Ureter (tissue), 1 donor: ENCODE data around the gene STX12. TPM values are rescaled to one million over a fixed set of nuclear protein-coding genes. Genes with fewer than 3 reads are reported as not detected.
"Not testable (repeated sequence)": the region's sequence is repeated elsewhere in the genome, so short reads cannot be mapped to it uniquely, and the experiment has no call there.

Experiments
- DNase-seq: peaks from one replicate; pipeline ENCODE4 v3.0.0-alpha.2; 2020; ENCODE audit warnings: low spot score
- total RNA-seq: library from RNA; stranded (reverse); gene quantifications from one replicate; pipeline ENCODE4 v1.2.4, GENCODE V29; 2023
- donor health status: DM: yes; HTN: yes; CAD: no.

The STX12 gene
- total RNA-seq, 1 donor from 2014 or later, result 64.6 TPM

- DNase-seq, result not testable (repeated sequence)
These were observed 2.3 kb downstream of the STX12 start for GRCh38 chr1:27775336-27775735.

GRCh38 chr1:27776276-27776675 is 3.3 kb downstream of the STX12 start:
- not testable (repeated sequence) for DNase-seq

- DNase-seq, result no peak
These were observed 5.0 kb downstream of the STX12 start for GRCh38 chr1:27778056-27778455.

GRCh38 chr1:27779122-27779521 is 6.1 kb downstream of the STX12 start:
- DNase-seq, result no peak

DNA sequence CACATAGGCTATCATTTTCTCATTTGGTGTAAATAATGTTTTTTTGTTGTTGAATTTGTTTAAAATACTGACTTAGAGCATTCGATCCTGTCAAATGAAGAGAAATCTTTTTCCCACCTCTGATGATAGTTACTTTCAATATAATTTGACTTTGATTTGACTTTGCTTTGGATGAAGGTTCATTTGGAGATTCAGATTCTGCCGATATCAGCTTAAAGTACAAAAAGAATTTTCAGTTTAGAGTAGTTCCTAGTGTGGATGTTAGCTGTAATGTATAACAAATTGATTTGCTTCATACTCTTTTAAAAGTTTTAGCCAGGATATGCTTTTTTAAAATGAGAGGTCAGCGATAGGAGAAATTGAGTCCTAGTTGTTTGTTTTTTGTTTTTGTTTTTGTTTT is 9.9 kb downstream of the STX12 start:
- no peak for DNase-seq

DNA sequence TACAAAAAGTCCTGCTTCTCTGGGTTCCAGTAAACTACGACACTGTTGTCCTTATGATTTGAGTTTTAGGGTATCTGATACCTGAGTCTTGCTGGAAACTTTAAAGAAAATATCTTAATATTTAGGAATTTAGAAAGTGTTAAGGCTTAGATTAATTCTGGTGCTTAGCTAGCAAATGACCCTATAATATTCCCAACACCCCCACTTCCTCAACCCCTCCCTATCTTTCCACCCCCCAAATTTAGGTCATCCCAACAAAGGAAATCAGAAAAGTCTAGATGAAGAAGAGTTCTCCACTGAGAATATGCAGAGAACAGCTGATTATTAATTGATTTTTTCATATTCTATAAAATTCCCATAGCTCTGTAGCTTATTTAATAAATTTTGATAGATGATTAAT is 11.7 kb downstream of the STX12 start:
- DNase-seq, result no peak

- DNase-seq, result no peak
These were observed 12.9 kb downstream of the STX12 start for GRCh38 chr1:27785781-27786455.

DNA sequence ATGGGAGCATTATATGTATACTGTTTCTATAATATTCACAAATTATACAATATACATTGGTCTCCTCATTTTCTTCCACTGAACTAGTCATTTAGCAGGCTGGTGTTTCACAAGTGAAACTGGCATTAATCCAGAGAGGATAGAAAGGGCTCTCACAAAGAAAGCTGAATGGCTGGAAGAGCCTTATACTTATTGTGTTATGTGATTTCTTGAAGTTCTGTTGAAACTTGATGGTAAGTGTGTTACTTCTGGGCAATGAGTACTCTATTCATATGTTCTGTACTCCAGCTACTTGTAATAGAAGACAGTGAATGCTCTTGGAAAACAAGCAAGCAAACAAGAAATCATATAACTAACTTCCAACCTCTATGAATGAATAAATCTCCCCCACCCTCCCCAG is 14.9 kb downstream of the STX12 start:
- DNase-seq, result no peak

DNA sequence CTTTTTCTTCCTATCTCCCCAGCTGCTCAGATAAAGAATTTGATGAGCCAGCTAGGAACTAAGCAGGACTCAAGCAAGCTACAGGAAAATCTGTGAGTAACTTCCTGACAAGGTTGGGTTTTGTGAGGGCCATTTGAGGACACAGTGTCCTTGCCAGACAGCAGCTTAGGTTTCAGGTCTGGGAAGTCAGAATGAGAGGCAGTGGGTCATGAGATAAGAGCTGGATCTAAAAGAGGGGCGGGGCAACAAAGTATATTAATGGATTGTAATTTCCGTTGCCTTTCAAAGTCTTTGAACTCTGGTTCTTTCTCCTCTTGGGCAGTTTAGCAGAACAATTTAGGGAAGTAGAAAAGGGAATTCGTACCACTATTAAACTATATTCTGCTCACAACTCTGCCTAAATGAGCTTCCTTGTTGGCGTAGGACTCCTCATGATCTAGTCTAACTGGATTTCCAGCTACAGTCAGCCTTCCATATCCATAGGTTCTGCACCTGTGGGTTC is 16.6 kb downstream of the STX12 start:
- no peak for DNase-seq

DNA sequence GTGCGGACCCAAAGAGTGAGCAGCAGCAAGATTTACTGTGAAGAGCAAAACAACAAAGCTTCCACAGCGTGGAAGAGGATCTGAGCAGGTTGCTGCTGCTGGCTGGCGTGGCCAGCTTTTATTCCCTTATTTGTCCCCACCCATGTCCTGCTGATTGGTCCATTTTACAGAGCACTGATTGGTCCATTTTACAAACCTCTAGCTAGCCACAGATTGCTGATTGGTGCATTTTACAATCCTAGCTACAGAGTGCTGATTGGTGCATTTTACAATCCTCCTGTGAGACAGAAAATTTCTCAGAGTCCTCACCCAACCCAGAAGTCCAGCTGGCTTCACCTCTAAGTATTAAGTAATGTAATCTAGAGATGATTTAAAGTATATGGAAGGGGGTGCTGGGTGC is 17.3 kb downstream of the STX12 start:
- not testable (repeated sequence) for DNase-seq

DNA sequence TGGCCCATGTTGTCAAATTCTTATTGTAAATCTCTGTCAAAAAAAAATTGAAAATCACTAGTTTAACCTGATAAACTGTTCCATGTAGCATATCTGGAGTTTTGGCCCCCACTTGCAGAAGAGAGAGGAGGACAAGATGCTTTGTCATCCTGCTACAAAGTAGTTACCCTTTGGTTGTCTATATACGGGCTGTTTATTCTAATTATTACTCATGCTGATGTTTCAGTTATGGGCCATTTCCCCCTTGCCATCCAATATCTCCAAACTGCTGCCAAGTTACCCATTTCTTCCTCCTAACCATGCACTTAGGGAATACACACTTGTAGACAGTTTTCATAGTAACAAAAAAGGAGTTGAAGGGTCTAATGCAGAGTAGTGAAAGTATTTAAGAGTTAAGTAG is 22.6 kb downstream of the STX12 start:
- no peak for DNase-seq

DNA sequence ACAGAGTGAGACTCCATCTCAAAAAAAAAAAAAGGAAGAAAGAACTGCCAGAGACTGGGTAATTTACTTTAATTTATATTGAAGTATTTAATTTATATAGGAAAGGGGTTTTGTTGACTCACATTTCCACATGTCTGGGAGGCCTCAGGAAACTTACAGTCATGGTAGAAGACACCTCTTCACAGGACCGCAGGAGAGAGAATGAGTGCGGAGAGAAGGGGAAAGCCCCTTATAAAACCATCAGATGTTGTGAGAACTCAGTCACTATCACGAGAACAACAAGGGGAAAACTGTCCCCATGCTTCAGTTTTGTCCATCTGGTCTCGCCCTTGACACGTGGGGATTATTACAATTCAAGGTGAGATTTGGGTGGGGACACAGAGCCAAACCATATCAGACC is 31.8 kb downstream of the STX12 start:
- no peak for DNase-seq

- DNase-seq, result no peak
These were observed 33.7 kb downstream of the STX12 start for GRCh38 chr1:27806758-27807157.

DNA sequence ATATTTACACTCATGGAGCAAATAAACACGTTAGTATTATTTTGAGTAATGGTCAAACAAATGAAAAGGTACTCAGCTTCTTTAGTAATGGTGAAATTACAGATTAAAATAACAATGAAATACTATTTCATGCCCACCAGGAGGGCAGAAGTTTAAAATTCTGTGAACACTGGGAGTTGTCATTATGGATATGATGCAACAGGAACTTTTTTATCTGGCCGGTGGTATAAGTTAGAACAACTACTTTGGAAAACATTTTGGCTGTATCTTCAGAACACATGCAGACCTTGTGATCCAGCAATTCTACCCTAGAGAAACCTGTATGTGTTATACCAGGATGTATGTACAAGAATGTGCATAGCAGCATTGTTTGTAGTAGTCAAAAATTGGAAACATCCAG is 34.4 kb downstream of the STX12 start:
- DNase-seq, result no peak

- DNase-seq, result not testable (repeated sequence)
These were observed 35.1 kb downstream of the STX12 start for GRCh38 chr1:27808131-27808530.

GRCh38 chr1:27809883-27810282 is 36.9 kb downstream of the STX12 start:
- no peak for DNase-seq

DNA sequence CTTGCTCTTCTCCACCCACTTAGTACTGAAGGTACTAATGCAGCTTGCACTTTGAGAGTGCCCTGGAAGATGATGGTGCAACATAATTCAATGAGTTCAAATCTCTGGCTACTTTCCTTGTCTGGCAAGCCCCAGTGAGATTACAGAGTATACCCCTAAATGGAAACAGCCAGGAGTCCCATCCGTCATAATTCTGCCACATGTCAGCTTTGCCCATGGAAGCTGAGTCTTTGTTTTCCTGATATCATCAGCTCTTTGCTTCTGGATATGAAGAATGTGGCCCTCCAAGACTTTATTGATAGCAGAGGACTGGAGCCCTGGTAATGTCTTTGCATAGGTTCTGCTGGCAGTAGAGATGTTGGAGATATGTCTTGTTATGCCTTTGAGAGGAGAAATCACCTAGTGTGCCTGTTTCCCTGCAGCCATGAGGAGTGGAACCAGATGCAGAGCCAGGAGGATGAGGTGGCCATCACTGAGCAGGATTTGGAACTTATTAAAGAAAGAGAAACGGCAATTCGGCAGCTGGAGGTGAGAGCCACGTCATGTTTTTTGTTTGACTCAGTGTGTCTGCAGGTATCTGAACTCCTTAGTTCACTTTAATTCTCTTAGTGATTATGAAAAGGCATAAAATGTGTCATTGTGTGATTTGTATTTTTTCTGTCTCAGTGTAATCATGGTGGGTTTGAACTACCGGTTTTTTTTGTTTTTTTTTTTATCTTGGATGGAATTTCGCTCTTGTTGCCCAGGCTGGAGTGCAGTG is 38.9 kb downstream of the STX12 start:
- no peak for DNase-seq

DNA sequence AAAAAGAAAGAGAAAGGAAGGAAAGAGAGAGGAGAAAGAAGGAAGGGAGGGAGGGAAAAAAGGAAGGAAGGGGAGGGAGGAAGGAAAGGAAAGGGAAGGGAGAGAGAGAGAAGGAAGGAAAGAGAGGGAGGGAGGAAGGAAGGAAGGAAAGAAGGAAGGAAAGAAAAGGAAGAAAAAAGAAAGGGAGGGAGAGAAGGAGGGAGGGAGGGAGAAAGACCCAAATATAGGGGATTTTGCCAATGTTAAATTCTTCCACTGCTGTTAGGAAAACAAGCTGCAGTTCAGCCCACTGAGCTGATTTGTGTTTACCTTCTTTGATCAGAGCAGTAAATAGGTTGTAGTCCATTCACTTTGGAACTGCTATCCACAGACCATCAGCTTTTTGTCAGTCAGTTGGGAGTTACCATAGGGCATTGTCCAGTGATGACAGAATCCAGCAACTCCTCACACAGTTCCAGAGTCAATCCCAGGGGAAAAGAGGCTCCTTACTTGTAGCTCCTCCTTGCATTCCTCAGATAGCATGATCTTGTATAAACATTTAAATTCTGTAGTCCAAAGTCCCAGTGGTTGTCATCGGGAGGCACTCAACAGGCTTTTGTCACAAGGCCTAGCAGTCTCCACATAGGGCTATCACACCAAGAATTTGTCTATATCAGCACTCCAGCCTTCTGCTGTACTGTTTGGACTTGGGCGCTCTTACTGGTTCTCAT is 44.1 kb downstream of the STX12 start:
- no peak for DNase-seq

GRCh38 chr1:27821761-27822315 is 48.8 kb downstream of the STX12 start:
- DNase-seq, result no peak

- DNase-seq, result no peak
These were observed 50.8 kb downstream of the STX12 start for GRCh38 chr1:27823784-27824183.

DNA sequence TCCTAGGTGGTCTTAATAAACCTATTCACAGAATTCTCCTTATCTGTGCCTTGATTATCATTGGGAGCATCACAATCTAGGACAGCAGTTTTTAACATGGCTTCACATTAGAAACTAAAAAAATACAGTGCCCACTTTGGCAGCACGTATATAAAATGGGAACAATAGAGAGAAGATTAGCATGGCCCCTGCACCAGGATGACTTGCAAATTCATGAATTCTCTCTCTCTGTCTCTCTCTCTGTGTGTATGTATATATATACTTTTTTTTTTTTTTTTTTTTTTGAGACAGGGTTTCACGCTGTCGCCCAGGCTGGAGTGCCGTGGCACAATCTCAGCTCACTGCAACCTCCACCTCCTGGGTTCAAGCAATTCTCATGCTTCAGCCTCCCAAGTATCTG is 51.4 kb downstream of the STX12 start:
- no peak for DNase-seq

GRCh38 chr1:27829339-27829960 is 56.4 kb downstream of the STX12 start:
- not testable (repeated sequence) for DNase-seq
